AG04449 (cell line): Measurements from ENCODE around the gene SAFB2.
"Not testable (repeated sequence)": the region's sequence is repeated elsewhere in the genome, so short reads cannot be mapped to it uniquely, and the experiment has no call there.

Experiments
- CTCF ChIA-PET: fragments of 350-600 bp; formaldehyde crosslinking; extraction: SDS; loops from one replicate; lab custom pipeline; 2021; ENCODE audit warnings: antibody characterized with exemption; lab: Yijun Ruan, JAX
- POLR2A ChIA-PET: fragments of 400-600, 350-600 bp; formaldehyde crosslinking; extraction: SDS; loops from one replicate; lab custom pipeline; 2020; ENCODE audit warnings: antibody characterized with exemption, inconsistent platforms; lab: Yijun Ruan, JAX
- DNase-seq: peaks from one replicate; pipeline ENCODE4 v3.0.0-alpha.2; 2010; ENCODE audit warnings: low read depth, low spot score
- H3K4me3 ChIP-seq: 2 replicates; pipeline ENCODE4 v1.5.1; 2011; ENCODE audit warnings: low read depth, mild to moderate bottlenecking, control low read depth, low read length
- CTCF ChIP-seq: IDR thresholded peaks from one replicate; pipeline ENCODE4 v1.5.1; 2011; ENCODE audit warnings: mild to moderate bottlenecking, moderate library complexity, low read length, control low read depth, inconsistent platforms; ENCODE audit not compliant: insufficient read depth; ENCODE audit errors: missing control alignments

Gene SAFB2

GRCh38 chr19:5619946-5620345, 2.6 kb downstream of the SAFB2 start:
- POLR2A ChIA-PET, result no interaction called here
- no peak for DNase-seq
- H3K4me3 ChIP-seq, result no peak overlapping the region
- no peak for TF ChIP-seq CTCF
- CTCF ChIA-PET, result interaction anchor here (1.0 to 1.6 kb wide), 4 partner anchors 11 to 70 kb away, joined by 3 to 8 read pairs (median 3); partner anchors contain the start of gene RPL36

GRCh38 chr19:5618591-5618990, 4.0 kb downstream of the SAFB2 start:
- ChIA-PET POLR2A (no interaction called here), CTCF (no interaction called here)
- TF ChIP-seq CTCF, result no peak
- no peak overlapping the region for H3K4me3 ChIP-seq
- no peak for DNase-seq

- ChIA-PET CTCF (no interaction called here), POLR2A (no interaction called here)
- H3K4me3 ChIP-seq, result no peak overlapping the region
- DNase-seq, result no peak
- no peak for TF ChIP-seq CTCF
Measured at GRCh38 chr19:5617080-5617479, 5.5 kb downstream of the SAFB2 start.

GRCh38 chr19:5615756-5616327, 6.7 kb downstream of the SAFB2 start:
- ChIA-PET POLR2A (interaction anchor here (0.6 to 1.1 kb wide), 3 partner anchors 13 to 74 kb away, joined by 3 to 7 read pairs (median 3); partner anchors contain the start of gene RPL36), CTCF (interaction anchor here (0.8 to 2.0 kb wide), 2 partner anchors 11 to 569 kb away, joined by 3 to 8 read pairs; no protein-coding TSS in a partner anchor)
- peak; percentile 36 for DNase-seq
- TF ChIP-seq CTCF, result no peak
- peak overlapping the region; percentile 25; the same call in 1 of the 2 replicates for H3K4me3 ChIP-seq

GRCh38 chr19:5612891-5613865, 9.4 kb downstream of the SAFB2 start:
- H3K4me3 ChIP-seq, result no peak overlapping the region
- DNase-seq, result no peak
- ChIA-PET POLR2A (interaction anchor here (1.6 kb wide), 1 partner anchor 9 kb away, joined by 4 read pairs; the partner anchor contains the start of genes SAFB and SAFB2), CTCF (no interaction called here)
- no peak for TF ChIP-seq CTCF

- ChIA-PET CTCF (interaction anchor here (1.1 kb wide), 1 partner anchor 10 kb away, joined by 3 read pairs; no protein-coding TSS in a partner anchor), POLR2A (no interaction called here)
- DNase-seq, result no peak
- no peak overlapping the region for H3K4me3 ChIP-seq
- TF ChIP-seq CTCF, result no peak
Measured at GRCh38 chr19:5609881-5610448, 12.6 kb downstream of the SAFB2 start.

GRCh38 chr19:5608766-5609165, 13.8 kb downstream of the SAFB2 start:
- H3K4me3 ChIP-seq, POLR2A ChIA-PET, DNase-seq: not testable (repeated sequence)
- CTCF ChIA-PET, result interaction anchor here (1.1 kb wide), 2 partner anchors 11 to 14 kb away, joined by 3 read pairs; no protein-coding TSS in a partner anchor
